HG03354 (cell line): ENCODE results near the gene POLA1.
"Not testable (repeated sequence)": the region's sequence is repeated elsewhere in the genome, so short reads cannot be mapped to it uniquely, and the experiment has no call there.

ENCODE experiments used
- ATAC-seq: cut with Tn5 transposase; IDR thresholded peaks from one replicate; pipeline ENCODE4 v1.9.1; 2021; ENCODE audit warnings: mild to moderate bottlenecking; ENCODE audit not compliant: unreplicated experiment, poor library complexity, severe bottlenecking

The POLA1 gene

GRCh38 chrX:24860140-24860539 is 166.4 kb downstream of the POLA1 start:
- ATAC-seq, result no peak

- no peak for ATAC-seq
Observed at GRCh38 chrX:24862343-24862742, 168.6 kb downstream of the POLA1 start.

- not testable (repeated sequence) for ATAC-seq
Observed at GRCh38 chrX:24863779-24864178, 170.1 kb downstream of the POLA1 start.

- ATAC-seq, result no peak
Observed at GRCh38 chrX:24870143-24870542, 176.4 kb downstream of the POLA1 start.

- ATAC-seq, result no peak
Observed at GRCh38 chrX:24874604-24875247, 181.0 kb downstream of the POLA1 start.

- no peak for ATAC-seq
Observed at GRCh38 chrX:24876530-24877287, 183.0 kb downstream of the POLA1 start.

GRCh38 chrX:24877288-24877664 is 183.6 kb downstream of the POLA1 start:
- no peak for ATAC-seq

DNA sequence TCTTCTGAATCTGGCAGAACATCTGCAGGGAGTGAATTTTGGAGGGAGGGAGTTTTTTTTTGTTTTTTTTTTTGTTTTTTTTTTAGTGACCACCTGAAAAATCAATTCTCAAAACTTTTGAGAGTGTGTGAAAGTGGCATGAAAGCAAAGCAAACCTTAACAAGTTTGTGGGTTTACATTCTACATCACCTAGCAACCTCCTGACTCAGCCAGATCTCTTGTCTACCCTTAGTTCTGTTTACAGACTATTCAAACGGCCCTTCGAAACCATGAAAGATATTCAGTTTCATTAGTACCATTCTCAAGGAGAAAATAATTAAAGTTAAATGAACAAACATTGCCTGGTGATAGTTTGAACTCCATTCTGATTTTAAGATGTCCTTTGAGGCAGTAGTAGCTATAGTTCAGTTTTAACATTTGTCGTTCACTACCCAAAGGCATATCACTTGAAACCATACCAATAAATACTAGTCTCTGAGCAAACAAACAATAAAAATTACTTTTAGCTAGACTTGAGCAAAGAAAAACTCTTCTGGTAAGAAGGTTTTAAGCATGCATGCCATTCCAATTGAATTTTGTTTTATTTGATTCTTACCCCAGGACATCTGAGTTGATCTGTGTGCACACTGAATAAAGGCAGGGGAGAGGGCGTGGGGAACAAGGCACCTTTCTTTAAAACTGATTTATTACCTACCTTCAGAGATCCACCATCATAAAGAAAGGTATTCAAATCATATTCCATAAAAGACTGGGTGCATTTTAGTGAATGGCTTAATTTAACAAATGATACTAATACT is 184.3 kb downstream of the POLA1 start:
- no peak for ATAC-seq

DNA sequence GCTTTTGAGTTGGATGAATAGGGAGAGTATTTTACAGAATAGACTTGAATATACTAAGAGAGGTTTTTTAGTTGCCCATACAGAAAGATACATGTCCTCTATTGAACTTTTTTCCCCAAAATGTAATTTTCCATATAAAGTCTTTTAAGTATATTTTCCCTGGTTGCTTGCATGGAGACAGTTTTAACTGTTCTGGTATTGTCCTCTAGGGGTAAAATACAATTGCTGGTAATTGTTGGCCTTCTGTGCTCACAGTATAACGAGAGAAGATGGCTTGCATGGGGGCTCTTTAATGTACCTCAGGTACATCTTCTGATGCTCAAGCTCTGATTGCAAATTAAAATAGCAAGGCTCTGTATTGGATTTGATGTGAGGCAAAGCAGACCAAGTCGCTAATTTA is 186.0 kb downstream of the POLA1 start:
- ATAC-seq, result no peak

GRCh38 chrX:24886916-24887315 is 193.2 kb downstream of the POLA1 start:
- no peak for ATAC-seq

- no peak for ATAC-seq
Observed at GRCh38 chrX:24890677-24891076, 197.0 kb downstream of the POLA1 start.

DNA sequence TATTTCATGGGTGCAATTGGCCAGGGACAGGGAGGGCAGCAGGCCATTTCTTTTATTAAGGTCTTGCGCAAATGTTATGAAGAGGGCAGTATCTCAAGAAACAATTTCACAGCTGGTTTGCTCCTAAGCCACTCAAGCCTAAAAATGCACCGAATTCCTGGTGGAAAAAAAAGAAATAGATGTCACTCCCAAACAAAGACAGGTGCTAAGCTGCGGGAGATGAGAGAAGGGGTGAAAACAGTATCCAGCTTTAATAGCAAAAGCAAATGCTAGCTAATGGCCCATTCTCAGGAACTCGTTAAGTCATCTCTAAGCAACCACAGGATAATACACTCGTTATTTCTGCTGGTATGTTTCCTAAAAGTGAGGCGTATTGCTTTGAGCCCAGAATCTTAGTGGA is 205.7 kb downstream of the POLA1 start:
- no peak for ATAC-seq

- ATAC-seq, result no peak
Observed at GRCh38 chrX:24900234-24900633, 206.5 kb downstream of the POLA1 start.

DNA sequence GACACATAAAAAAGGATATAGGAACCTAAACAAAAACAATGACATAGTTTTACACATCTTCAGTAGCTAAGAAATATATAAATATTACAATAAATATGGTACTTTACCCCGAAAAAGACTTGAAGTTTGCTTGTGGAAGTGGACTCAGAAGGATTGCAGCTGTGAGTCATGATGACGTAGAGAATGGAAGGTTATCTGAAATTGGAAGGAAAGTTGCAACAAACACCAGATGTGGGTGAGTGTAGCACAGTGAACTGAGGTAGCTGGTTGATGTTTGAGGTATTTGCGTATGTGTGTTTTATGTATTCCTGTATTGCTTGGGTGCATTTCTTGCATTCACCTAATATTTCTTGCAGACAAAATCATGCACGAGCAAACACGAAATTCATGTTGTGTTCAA is 209.1 kb downstream of the POLA1 start:
- ATAC-seq, result no peak

DNA sequence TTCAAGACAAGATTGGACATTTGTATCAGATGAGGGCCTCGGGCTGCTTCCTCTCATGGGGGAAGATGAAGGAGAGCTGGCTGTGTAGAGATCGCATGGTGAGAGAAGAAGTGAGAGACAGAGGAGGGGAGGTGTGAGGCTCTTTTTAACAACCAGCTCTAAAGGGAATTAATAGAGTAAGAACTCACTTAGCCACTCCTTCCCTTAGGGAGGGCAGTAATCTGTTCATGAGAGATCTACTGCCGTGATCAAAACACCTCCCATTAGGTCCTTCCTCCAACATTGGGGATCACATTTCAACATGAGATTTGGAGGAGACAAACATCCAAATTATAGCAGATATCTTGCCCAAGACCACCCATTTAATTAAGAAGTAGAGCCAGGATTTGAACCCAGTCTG is 225.0 kb downstream of the POLA1 start:
- no peak for ATAC-seq

DNA sequence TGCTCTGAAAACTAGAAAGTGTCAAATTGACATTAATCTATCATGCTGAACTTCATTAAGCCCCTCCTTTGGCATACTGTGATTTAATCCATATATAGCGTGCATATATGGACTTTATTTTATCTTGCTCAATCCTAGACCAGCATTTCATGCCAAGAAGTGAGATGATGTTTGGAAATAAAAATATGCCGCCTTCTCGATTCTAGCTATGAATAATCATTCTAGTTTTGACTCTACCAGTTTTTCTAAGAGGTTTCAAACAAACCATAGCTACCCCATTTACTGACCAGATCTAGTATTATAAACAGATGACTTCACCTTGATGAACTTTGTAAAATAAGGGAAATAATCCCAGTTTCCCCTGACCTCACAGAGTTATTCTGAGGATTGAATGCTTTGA is 227.1 kb downstream of the POLA1 start:
- peak; percentile 58 for ATAC-seq

DNA sequence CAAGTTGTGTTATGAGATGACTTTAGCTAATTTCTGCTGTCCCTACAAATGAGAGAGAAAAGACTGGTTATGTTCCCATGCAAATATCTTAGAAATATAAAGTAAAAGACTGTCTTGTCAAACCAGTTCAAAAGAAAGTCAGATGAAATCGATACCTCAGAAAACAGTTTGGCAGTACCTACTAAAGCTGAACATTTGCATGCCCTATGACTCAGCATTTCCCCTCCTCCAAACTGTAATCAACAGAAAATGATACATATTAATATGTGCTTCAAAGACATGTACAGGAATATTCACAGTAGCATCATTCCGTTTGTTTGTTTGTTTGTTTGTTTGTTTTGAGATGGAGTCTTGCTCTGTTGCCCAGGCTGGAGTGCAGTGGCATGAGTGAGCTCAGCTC is 231.7 kb downstream of the POLA1 start:
- no peak for ATAC-seq

- ATAC-seq, result no peak
Observed at GRCh38 chrX:24927372-24927771, 233.7 kb downstream of the POLA1 start.

- no peak for ATAC-seq
Observed at GRCh38 chrX:24928114-24928513, 234.4 kb downstream of the POLA1 start.

DNA sequence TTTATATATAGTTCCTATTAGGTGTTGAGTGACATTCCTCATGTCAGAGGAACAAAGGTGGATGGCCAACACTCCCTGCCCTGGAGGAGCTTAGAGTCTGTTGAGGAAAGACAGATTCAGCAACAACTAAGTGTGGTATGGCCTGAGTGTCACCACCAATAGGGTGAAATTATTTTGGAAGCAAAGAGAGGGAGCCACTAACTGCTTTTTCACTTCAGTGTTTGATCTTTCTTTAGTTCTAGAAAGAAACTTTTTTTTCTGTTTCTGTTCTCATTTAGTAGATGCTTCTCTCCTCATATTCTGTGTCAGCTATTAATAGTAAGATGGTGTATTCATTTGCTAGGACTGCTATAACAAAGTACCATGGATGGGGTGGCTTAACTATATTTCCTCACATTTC is 240.6 kb downstream of the POLA1 start:
- ATAC-seq, result no peak

DNA sequence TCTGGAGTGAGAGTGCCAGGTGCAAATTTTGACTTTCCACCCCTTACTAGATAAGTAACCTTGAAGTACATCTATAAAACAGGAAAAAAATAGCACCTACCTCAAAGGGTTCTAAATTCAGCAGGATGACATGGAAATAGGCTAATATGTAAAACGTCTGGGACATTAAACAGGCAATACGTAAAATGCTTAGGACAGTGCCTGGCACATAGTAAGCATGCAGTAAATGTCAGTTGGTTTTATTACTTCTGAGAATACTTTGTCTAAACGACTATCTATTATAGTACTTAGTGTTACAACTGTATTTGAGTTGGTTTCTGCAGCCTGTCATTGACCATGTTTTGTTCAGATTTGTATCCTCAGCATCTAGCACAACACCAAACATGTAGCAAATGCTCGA is 251.3 kb downstream of the POLA1 start:
- no peak for ATAC-seq
